Superior temporal gyrus (tissue), 1 donor: ENCODE data around the gene LMF1.
"Not testable (repeated sequence)": the region's sequence is repeated elsewhere in the genome, so short reads cannot be mapped to it uniquely, and the experiment has no call there.

Experiments used
- DNase-seq: peaks from one replicate; pipeline ENCODE4 v3.0.0-alpha.2; 2016; ENCODE audit errors: extremely low spot score

Gene LMF1

DNA sequence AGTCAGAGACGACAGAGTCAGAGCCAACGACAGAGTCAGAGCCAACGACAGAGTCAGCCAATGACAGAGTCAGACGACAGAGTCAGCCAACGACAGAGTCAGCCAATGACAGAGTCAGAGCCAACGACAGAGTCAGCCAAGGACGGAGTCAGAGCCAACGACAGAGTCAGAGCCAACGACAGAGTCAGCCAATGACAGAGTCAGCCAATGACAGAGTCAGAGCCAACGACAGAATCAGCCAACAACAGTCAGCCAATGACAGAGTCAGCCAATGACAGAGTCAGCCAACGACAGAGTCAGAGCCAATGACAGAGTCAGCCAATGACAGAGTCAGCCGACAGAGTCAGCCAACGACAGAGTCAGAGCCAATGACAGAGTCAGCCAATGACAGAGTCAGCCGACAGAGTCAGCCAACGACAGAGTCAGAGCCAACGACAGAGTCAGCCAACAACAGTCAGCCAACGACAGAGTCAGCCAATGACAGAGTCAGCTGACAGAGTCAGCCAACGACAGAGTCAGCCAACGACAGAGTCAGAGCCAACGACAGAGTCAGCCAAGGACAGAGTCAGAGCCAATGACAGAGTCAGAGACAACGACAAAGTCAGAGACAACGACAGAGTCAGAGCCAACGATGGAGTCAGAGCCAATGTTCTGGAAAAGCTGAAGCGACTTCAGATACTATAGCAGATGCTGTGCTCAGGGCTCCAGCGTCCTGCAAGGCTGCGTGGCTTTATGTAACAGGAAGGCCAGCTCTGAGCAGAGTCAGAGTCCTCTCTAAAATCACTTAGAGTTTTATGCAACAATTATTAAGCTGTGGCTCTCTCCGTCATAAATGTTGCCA, 19.8 kb downstream of the LMF1 start:
- peak; percentile 18 for DNase-seq

DNA sequence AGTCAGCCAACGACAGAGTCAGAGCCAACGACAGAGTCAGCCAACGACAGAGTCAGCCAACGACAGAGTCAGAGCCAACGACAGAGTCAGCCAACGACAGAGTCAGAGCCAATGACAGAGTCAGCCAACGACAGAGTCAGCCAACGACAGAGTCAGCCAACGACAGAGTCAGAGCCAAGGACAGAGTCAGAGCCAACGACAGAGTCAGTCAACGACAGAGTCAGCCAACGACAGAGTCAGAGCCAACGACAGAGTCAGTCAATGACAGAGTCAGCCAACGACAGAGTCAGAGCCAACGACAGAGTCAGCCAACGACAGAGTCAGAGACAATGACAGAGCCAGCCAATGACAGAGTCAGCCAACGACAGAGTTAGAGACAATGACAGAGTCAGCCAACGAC, 22.0 kb downstream of the LMF1 start:
- not testable (repeated sequence) for DNase-seq

DNA sequence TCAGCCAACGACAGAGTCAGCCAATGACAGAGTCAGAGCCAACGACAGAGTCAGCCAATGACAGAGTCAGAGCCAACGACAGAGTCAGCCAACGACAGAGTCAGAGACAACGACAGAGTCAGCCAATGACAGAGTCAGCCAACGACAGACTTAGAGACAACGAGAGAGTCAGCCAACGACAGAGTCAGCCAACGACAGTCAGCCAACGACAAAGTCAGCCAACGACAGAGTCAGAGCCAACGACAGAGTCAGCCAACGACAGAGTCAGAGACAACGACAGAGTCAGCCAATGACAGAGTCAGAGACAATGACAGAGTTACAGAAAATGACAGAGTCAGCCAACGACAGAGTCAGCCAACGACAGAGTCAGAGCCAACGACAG, 22.9 kb downstream of the LMF1 start:
- DNase-seq, result not testable (repeated sequence)

DNA sequence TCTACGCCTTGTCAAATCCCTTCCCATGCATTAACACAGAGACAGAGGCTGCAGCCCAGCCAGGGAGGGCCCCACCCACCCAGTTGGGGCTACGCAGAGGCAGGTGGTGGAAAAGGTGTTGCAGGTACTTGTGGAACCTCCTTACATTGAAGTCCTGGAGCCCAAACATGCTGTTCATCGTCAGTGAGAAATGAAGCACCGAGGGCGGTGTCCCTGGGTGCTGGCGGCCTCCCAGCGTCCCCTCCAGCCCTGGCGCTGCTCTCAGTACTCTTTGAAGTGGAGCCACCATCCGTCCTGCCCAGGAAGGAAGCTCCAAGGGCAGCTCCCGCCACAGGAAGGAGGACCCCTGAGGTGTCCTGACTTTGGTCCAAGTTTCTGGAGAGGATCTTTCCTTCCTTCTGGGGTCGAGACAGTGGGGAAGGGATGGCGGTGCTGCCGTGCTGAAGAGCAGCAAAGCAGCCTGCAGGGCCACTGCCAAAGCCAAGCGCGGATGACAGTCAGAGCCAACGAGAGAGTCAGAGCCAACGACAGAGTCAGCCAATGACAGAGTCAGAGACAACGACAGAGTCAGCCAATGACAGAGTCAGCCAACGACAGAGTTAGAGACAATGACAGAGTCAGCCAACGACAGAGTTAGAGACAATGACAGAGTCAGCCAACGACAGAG, 23.4 kb downstream of the LMF1 start:
- no peak for DNase-seq

DNA sequence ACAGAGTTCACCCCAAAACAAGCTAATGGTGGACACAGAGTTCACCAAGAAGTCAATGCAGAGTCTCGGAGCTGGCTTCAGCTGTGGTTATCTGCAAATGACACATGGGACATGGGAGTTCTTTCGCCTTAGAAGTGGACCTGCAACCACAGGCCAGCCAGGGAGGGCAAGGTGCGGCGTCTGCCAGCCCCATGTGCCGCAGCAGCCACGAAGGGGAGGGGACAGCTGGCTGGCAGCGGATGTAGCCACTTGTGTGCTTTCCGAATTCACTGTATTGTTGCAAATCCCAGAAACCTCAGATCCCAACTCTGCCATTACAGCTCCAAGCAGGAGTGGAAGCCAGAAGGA, 24.8 kb downstream of the LMF1 start:
- no peak for DNase-seq

DNA sequence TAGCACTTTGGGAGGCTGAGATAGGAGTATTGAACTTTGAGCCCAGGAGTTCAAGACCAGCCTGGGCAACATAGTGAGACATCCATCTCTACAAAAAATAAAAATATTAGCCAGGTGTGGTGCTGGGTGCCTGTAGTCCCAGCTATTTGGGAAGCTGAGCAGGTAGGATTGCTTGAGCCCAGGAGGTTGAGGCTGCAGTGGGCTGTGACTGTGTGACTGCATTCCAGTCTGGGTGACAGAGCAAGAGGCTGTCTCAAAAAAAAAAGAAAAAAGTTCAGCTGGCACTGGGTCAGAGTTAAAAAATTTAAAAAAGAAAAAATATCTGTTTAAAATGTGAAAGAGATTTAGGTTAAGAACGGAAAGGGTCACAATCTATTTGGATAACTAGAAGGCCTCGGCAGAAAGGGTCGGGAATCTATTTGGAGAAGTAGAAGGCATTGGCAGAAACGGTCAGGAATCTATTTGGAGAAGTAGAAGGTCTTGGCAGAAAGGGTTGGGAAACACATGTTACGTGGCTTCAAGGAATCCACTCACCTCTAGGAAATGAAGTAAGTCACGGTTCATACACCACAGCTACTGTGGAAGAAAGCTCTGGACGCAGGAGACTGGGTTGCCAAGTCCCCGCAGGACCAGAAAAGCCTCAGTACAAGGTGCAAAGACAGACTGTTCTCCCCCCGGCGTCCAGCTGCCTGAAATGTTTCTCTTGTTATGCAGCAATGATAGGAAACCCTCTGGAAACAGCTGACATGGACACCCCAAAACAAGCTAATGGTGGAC, 25.3 kb downstream of the LMF1 start:
- DNase-seq, result no peak

DNA sequence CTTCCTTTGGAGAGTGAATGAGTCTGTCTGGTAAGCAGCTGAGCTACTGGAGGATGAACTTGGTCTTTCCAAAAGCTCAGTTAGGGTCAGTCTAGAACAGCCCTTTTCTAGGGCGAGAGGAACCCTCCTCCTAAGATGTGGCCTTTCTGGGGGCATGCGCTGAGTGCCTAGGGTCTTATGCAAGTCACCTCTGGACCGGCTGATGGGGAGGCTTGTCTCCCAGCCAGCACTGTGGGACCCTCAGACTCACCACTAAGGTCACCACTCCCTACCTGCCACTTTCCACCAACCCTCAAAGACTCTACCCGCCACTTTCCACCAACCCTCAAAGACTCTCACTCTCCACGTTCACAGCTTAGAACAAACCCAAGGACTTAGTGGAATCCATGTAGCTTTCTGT, 26.8 kb downstream of the LMF1 start:
- DNase-seq, result no peak

DNA sequence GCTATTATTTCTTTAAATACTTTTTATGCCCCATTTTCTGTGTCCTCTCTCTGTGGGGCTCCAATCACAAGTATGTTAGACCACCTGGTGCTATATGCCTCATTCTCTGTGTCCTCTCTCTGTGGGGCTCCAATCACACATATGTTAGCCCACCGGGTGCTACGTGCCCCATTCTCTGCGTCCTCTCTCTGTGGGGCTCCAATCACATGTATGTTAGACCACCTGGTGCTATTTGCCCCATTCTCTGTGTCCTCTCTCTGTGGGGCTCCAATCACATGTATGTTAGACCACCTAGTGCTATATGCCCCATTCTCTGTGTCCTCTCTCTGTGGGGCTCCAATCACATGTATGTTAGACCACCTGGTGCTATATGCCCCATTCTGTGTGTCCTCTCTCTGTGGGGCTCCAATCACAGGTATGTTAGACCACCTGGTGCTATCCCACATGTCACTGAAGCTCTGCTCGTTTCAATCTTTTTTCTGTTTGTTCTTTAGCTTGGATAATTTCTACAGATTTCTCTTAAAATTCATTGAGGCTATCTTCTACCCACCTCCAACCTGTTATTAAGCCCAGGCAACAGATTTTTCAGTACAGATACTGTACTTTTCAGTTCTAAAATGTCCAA, 28.2 kb downstream of the LMF1 start:
- no peak for DNase-seq

DNA sequence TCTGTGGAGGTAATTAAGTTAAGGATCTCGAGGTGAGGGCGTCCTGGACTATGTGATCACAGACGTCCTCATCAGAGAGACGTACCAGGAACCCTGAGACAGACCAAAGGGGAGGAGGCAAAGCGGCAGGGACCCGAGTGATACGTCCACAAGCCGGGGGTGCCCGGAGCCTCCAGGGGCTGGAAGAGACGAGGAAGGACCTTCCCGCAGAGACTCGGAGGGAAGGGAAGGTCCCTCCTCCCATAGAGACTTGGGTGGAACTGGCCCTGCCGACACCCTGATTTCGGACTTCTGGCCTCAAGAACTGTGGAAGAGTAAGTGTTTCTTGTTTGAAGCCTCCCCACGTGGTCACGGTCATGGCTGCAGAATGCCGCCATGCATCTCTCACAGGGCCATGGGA, 30.8 kb downstream of the LMF1 start:
- no peak for DNase-seq

DNA sequence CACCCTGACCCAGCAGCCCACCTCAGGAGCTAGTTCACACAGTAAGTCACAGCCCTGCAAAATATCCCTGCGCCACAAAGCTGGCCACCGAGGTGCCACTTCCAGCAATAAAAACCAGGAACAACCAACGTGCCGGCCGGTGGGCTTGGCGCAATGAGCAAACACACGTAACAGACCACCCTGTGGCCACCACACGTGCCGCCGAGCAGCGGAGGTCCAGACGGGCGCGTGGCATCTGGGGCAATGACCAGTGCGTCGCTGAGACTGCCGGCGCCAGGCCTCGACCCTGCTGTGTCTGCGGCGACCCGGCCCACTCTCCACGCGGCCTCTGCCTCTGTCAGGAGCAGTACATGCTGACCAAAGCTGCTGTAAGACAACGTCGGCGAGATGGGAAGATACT, 31.5 kb downstream of the LMF1 start:
- no peak for DNase-seq

DNA sequence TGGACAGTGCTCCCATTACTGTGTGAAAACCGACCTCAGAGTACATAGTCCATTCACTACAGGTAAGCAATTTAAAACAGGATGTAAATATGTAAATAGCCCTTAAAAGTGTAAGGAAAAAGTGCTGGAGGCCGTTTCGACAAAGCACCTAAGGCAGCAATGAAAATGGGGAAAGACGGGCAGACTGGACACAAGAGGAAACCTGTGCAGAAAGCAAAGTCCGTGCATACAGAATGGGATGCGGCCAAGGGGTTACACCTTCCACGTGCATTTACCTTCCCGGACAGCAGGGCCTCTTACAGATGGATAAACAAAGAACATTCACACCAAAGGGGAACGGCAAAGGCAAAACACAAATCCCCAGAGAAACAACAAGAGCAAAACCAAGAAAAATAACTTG, 32.0 kb downstream of the LMF1 start:
- DNase-seq, result no peak

DNA sequence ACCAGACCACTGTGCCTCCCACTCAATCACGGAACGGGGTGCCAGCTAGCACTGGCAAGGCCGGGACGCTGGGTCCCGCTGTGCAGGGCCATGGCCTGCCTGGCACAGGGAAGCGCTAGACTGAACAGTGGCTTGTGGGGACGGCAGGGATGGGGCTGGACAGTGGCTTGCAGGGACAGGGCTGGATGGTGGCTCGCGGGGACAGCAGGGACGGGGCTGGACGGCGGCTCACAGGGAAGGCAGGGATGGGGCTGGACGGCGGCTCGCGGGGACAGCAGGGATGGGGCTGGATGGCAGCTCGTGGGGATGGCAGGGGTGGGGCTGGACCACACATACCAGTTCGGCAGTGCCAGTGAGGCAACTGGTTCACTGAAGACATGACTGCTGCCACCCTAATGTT, 32.6 kb downstream of the LMF1 start:
- no peak for DNase-seq

DNA sequence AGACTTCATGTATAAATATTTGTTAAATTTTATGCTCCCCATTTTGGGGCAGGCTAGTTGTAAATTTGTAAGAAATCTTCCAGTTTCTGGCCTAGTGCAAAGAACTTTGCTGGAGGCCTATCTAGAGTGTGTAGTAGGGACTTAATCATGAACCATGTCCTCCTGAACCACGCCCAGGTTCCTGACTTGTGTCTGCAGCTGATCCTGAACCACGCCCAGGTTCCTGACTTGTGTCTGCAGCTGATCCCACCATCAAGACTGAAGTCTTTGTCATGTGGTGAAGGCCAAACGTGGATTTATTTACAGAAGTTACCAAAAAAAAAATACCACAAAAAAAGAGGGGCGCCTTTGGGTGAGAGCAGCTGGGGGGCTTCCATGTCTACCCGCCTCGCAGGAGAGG, 33.1 kb downstream of the LMF1 start:
- DNase-seq, result no peak

DNA sequence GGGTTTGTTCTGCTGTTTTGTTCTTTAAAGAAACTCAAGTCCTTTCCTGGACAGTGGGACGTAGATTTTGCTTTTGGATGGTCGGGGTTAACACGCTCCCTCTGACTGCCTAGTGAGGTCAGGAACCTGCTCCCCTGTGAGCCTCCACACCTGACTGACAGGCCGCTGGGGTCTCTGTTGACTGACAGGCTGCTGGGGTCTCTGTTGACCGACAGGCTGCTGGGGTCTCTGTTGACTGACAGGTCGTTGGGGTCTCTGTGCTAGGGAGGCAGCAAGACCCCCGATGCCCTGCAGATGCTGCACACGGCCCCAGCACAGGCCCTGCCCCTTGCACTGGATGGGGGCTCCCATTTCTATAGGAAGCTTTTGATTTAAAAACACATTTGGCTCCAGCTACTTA, 33.5 kb downstream of the LMF1 start:
- no peak for DNase-seq

DNA sequence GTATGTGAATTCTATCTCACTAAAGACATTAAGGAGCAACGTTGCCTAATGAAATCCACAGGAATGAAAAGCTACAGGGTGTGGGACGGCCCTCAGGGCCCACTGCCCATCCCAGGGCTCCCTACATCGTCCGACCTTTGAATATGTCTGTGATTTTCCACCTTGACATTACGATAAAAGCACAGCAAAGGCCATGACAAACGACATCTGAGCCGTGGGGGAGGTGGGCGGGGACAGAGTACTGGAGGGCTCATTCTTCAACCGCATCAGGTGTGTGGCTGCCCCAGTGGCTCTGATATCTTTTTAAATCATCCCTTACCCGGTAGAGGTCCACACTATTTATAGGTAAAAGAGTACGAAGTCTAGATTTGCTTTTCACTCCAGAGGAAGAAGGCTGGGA, 35.1 kb downstream of the LMF1 start:
- DNase-seq, result no peak

DNA sequence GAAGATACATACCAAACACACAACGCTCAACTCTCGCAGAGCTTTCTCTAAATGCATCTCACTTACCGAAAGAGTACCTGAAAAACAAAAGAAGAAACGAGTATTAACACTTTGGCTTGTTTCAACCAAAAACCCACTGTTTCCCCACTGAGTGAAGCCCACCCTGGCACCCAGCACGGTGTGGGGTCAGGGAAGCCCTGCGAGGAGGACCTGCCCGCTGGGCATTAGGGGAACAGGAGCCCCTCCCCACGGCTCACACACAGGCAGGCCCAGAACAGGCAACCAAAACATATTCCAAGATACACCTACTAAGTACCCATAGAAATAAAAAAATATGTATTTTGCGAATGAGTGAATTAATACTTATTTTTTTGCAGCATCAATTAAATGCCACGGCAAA, 36.6 kb downstream of the LMF1 start:
- DNase-seq, result no peak

DNA sequence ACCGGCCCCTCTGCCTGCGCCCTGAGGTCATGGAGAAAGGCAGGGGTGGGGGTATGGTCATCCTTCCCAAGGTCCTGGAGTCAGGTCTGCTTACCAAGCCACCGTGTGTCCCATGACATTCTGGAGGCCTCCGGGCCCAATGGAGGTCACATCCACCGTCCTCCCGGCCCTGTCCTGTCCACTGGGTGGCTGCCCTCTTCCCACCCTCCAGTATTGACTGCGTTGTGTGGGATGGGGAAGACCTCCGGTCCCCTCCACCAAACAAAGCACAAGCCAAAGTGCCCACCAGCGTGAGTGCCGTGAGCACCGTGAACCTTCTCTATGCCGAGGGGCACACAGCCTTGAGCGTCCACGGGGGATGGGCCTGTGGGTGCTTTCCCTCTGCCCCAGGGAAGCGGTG, 37.2 kb downstream of the LMF1 start:
- DNase-seq, result no peak

DNA sequence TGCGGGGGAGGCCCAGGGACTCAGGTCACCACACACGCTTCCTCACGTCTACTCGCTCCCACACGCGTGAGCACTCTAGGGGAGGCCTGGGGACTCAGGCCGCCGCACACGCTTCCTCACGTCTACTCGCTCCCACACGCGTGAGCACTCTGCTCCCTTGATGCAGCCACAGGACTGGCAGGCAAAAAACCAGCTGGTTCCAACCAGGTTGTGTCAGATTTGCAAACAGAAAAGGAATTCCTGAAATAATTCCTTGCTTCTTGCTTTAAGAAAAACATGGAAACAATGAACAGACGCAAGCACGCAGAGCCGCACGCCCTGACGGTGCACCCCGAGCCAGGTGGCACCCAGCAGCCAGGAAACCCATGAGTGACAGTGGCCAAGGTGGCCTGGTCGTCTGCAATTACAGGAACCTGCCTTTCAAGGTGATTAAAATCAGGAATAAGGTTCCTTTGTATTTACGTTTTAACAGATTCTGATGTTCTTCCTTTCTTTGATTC, 37.9 kb downstream of the LMF1 start:
- no peak for DNase-seq

DNA sequence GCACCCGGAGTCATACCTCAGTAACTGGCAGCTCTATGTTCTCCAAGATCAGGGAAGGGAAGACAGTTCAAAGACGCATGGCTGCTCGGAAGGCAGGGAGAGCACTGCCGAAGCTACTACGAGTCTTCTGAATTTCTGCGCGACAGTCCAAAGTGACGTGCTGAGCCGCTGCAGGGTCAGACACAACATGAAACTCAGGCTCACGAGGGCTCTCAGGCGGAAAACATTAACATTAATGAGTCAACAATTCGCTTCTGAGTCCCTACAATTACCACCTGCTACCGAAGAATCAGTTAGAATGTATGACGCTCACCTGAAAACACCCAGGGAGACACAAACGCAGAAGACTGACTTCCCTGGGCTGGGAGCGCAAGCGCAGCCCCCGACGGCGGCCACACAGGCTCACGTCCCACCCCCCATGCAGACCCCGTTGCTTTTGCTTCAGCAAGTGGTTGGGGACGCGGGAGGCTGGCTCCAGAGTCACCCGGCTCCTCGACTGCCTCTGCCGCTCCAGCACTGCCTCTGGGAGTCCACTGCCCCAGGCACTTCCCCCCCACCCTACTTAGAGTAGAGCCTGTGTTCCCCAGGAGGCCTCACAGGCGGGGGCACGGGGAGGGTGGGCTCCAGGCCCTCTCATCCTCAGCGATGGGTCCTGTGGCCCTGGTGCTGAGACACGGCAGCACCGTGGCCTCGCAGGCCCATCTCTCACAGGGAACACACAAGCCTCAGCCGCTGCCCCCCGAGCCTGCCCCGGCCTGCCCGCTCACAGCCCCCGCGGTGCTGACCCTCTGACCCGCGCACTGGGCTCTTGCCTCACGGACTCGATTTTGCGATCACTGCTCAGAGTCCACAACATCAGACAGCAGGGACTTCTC, 38.9 kb downstream of the LMF1 start:
- DNase-seq, result no peak

DNA sequence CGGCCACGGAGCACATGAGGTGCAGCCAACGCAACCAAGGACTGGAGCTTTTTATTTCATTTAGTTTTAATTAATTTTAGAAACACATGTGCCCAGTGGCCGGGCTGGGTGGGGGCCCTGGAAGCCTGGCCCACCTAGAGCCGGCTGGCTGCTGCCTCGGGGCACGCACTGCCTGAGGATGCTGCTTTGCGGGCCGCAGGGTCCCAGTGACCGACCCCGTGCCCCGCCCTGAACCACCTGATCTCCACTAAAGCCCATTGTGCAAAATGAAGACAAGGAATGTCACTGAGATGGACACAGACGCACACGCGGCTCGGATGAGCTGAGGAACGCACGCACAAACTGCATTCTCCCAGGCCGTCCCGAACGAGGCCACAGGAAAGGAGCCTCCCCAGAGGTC, 39.6 kb downstream of the LMF1 start:
- no peak for DNase-seq

DNA sequence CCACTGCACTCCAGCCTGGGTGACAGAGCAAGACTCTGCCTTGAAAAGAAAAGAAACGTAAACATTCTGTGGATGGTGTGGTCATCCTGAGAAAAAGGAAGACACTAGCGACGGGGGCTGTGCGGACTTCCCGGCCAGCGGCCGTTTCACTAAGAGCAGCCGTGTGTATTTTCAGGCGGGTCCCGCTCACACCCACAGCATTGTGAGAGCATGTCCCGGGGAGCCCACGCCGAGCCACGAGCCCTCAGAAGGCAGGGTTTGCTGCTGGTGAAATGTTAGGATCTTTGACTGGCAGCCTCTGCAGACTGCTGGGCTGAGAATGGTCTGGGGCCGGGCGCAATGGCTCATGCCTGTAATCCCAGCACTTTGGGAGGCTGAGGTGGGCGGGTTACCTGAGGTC, 40.3 kb downstream of the LMF1 start:
- DNase-seq, result no peak
